Panc1 (cell line): ENCODE measurements around the gene ATXN1. TPM values are rescaled to one million over a fixed set of nuclear protein-coding genes. Genes with fewer than 3 reads are reported as not detected.
A peak's percentile ranks its signal among the peaks of the same experiment; 100 is the strongest.

Experiments used
- ATAC-seq: fragments of 200-7000 bp; cut with Tn5 transposase; 2 replicates; pipeline ENCODE4 v1.9.1; 2020; ENCODE audit warnings: mild to moderate bottlenecking, moderate library complexity
- BruUV-seq: library from RNA; stranded (reverse); fragments of 400-500 nt; replicated peaks from 2 replicates; lab custom pipeline; 2021; lab: Mats Ljungman, UMichigan
- CTCF ChIA-PET: fragments of 300-600 bp; sonication (Branson Sonifier 250); formaldehyde crosslinking; loops from one replicate; lab custom pipeline; 2022; ENCODE audit warnings: antibody characterized with exemption; lab: Charles Lee
- POLR2A ChIA-PET: fragments of 300-600 bp; sonication (Branson Sonifier 250); formaldehyde crosslinking; loops from one replicate; lab custom pipeline; 2022; ENCODE audit warnings: antibody characterized with exemption; lab: Charles Lee
- DNase-seq: peaks from one replicate; pipeline ENCODE4 v3.0.0-alpha.2; 2010; ENCODE audit warnings: low read depth, low spot score
- H3K27ac ChIP-seq: 2 replicates; pipeline ENCODE4 v1.5.1; 2011; ENCODE audit warnings: mild to moderate bottlenecking, low read length, inconsistent platforms
- H3K27me3 ChIP-seq: fragments of 200-500 bp; sonication (Bioruptor generic); 2 replicates; pipeline ENCODE4 v1.6.0; 2014; ENCODE audit warnings: low read length, inconsistent platforms; ENCODE audit not compliant: control insufficient read depth, insufficient read depth
- H3K36me3 ChIP-seq: fragments of 200-500 bp; sonication (Bioruptor generic); 2 replicates; pipeline ENCODE4 v1.5.1; 2014; ENCODE audit warnings: inconsistent platforms, mild to moderate bottlenecking, low read length, moderate library complexity; ENCODE audit not compliant: control insufficient read depth, insufficient read depth
- H3K4me1 ChIP-seq: 2 replicates; pipeline ENCODE4 v1.5.1; 2011; ENCODE audit warnings: inconsistent platforms, mild to moderate bottlenecking, low read length, moderate library complexity; ENCODE audit not compliant: control insufficient read depth, insufficient read depth
- H3K4me3 ChIP-seq, 2 experiments: 2 replicates each; pipeline ENCODE4 v1.5.1; 2011 to 2012; ENCODE audit warnings: low read depth in 2 of 2, low read length in 2 of 2, mild to moderate bottlenecking in 2 of 2, inconsistent platforms in 1 of 2, moderate library complexity in 1 of 2
- H3K9me3 ChIP-seq: fragments of 200-500 bp; sonication (Bioruptor generic); 2 replicates; pipeline ENCODE4 v1.5.1; 2014; ENCODE audit warnings: low read depth, mild to moderate bottlenecking, inconsistent platforms, low read length, moderate library complexity; ENCODE audit not compliant: control insufficient read depth, insufficient read depth
- CTCF ChIP-seq: fragments of 450-650 bp; IDR thresholded peaks from 2 replicates; pipeline ENCODE4 v1.5.1; 2017; ENCODE audit warnings: mild to moderate bottlenecking
- POLR2AphosphoS5 ChIP-seq: IDR thresholded peaks from 2 replicates; pipeline ENCODE4 v1.6.1; 2012; ENCODE audit warnings: mild to moderate bottlenecking, low read depth, low read length, moderate library complexity
- REST ChIP-seq, 2 experiments: IDR thresholded peaks; 2 replicates each; pipeline ENCODE4 v1.6.1; 2011 to 2012; ENCODE audit warnings: low read depth in 2 of 2, control low read depth in 1 of 2, low read length in 1 of 2, mild to moderate bottlenecking in 1 of 2, moderate library complexity in 1 of 2; ENCODE audit not compliant: insufficient read depth in 1 of 2
- SIN3A ChIP-seq: IDR thresholded peaks from 2 replicates; pipeline ENCODE4 v1.6.1; 2012; ENCODE audit warnings: low read depth, mild to moderate bottlenecking, low read length, moderate library complexity, borderline replicate concordance; ENCODE audit not compliant: insufficient read depth
- TCF7L2 ChIP-seq: IDR thresholded peaks from 2 replicates; pipeline ENCODE4 v1.6.1; 2011; ENCODE audit warnings: mild to moderate bottlenecking, low read depth, low read length, inconsistent platforms
- in situ Hi-C: cut with HindIII; loops from 2 replicates; pipeline ENCODE4 v1.10.0; 2016; ENCODE audit warnings: low sequenced_read_pairs, low pct_unique_long_range_greater_than_20kb
- intact Hi-C: fragments of 100-400 bp; cut with micrococcal nuclease; formaldehyde crosslinking; loops from one replicate; pipeline ENCODE4 v1.10.0; 2022; ENCODE audit not compliant: unreplicated experiment
- total RNA-seq: library from RNA; stranded (reverse); gene quantifications from one replicate; pipeline ENCODE4 v1.2.1, GENCODE V29; 2021; ENCODE audit not compliant: unreplicated experiment

The ATXN1 gene
- total RNA-seq, 1 experiment from 2014 or later = 67.1 TPM

GRCh38 chr6:16345449-16346330 is 415.6 kb downstream of the ATXN1 start:
- Histone ChIP-seq H3K36me3 (no peaks in the 10 kb centered on the region), H3K27ac (peak overlapping the region; percentile 51), H3K27me3 (no peaks in the 10 kb centered on the region), H3K4me1 (peaks cover 17% of the 10 kb centered on the region), H3K9me3 (no peaks in the 10 kb centered on the region), H3K4me3 (no peak overlapping the region)
- intact Hi-C loops (no loop called here), in situ Hi-C loops (no loop called here)
- BruUV-seq = no TSS peak
- DNase-seq = peak; percentile 42
- POLR2A ChIA-PET = no interaction called here
- ATAC-seq = peak; percentile 89
- CTCF ChIA-PET = no interaction called here
- TF ChIP-seq POLR2AphosphoS5 = no peak
- TF ChIP-seq CTCF = no peak
- TF ChIP-seq TCF7L2 = no peak
- no peak for TF ChIP-seq SIN3A
- TF ChIP-seq REST (IDR thresholded peaks at IDR 0.05; ENCODE audit: insufficient read depth in 1 of 2, low read depth in 2 of 2, low read length in 1 of 2) = no peak

GRCh38 chr6:16344756-16345155 is 416.5 kb downstream of the ATXN1 start:
- no peak for ATAC-seq
- H3K27ac ChIP-seq = peak overlapping the region; percentile 51
- CTCF ChIA-PET = no interaction called here
- DNase-seq = no peak
- TF ChIP-seq POLR2AphosphoS5 (no peak), REST (IDR thresholded peaks at IDR 0.05; ENCODE audit: insufficient read depth in 1 of 2, low read depth in 2 of 2, low read length in 1 of 2) (no peak), TCF7L2 (no peak), SIN3A (no peak), CTCF (no peak)
- POLR2A ChIA-PET = no interaction called here
- peaks cover 17% of the 10 kb centered on the region for H3K4me1 ChIP-seq
- H3K36me3 ChIP-seq = no peaks in the 10 kb centered on the region
- H3K9me3 ChIP-seq = no peaks in the 10 kb centered on the region
- TSS peak; percentile 22 for BruUV-seq
- in situ Hi-C loops = no loop called here
- no peaks in the 10 kb centered on the region for H3K27me3 ChIP-seq
- H3K4me3 ChIP-seq = no peak overlapping the region
- intact Hi-C loops = no loop called here
